SU-DHL-6 (cell line): ENCODE results near the gene FXYD3.
A peak's percentile ranks its signal among the peaks of the same experiment; 100 is the strongest.

Source experiments
- H2AFZ ChIP-seq: fragments of 200-600 bp; sonication (generic); 2 replicates; pipeline ENCODE4 v1.6.1; 2014; ENCODE audit warnings: low read depth, mild to moderate bottlenecking, moderate library complexity, mixed read lengths, antibody characterized with exemption, low read length; ENCODE audit not compliant: severe bottlenecking
- H3F3A ChIP-seq: fragments of 200-600 bp; shearing (Covaris generic); 2 replicates; pipeline ENCODE4 v1.6.0; 2016; ENCODE audit warnings: antibody characterized with exemption, mild to moderate bottlenecking; ENCODE audit not compliant: insufficient read depth
- H3K27ac ChIP-seq: fragments of 200-600 bp; sonication (generic); 2 replicates; pipeline ENCODE4 v1.5.1; 2016; ENCODE audit warnings: low read depth, mild to moderate bottlenecking, low read length, moderate library complexity, mixed read lengths
- H3K27me3 ChIP-seq: fragments of 200-600 bp; sonication (generic), shearing (Covaris generic); 2 replicates; pipeline ENCODE4 v1.6.0; 2014; ENCODE audit warnings: mild to moderate bottlenecking, low read length
- H3K36me3 ChIP-seq: fragments of 200-600 bp; sonication (generic); 2 replicates; pipeline ENCODE4 v1.6.1; 2014; ENCODE audit warnings: mild to moderate bottlenecking, low read length, mixed read lengths
- H3K4me2 ChIP-seq: fragments of 300-600, 200-600 bp; shearing (Covaris generic), sonication (generic); 2 replicates; pipeline ENCODE4 v1.6.0; 2014; ENCODE audit warnings: low read length, low read depth, mild to moderate bottlenecking; ENCODE audit not compliant: poor library complexity, severe bottlenecking
- H3K4me3 ChIP-seq: fragments of 200-600 bp; sonication (generic); 2 replicates; pipeline ENCODE4 v1.5.1; 2014; ENCODE audit warnings: antibody characterized with exemption, low read length, mild to moderate bottlenecking, mixed read lengths; ENCODE audit not compliant: insufficient read depth, poor library complexity, severe bottlenecking
- H3K79me2 ChIP-seq: fragments of 200-600 bp; sonication (generic); 2 replicates; pipeline ENCODE4 v1.6.1; 2014; ENCODE audit warnings: mild to moderate bottlenecking, low read length, moderate library complexity; ENCODE audit not compliant: insufficient read depth
- H3K9ac ChIP-seq: fragments of 200-600 bp; sonication (generic); 2 replicates; pipeline ENCODE4 v1.7.0; 2014; ENCODE audit warnings: mild to moderate bottlenecking, low read length
- H3K9me2 ChIP-seq: fragments of 200-600 bp; sonication (generic); replicated peaks from 2 replicates; pipeline ENCODE4 v1.6.1; 2014; ENCODE audit warnings: low read length; ENCODE audit not compliant: insufficient read depth
- H3K9me3 ChIP-seq: fragments of 200-600 bp; sonication (generic); 2 replicates; pipeline ENCODE4 v1.6.1; 2014; ENCODE audit warnings: low read length, mixed read lengths; ENCODE audit not compliant: insufficient read depth
- H4K20me1 ChIP-seq: fragments of 200-600 bp; sonication (generic); 2 replicates; pipeline ENCODE4 v1.6.1; 2014; ENCODE audit warnings: low read depth, mild to moderate bottlenecking, antibody characterized with exemption, low read length, moderate library complexity, mixed read lengths
- EZH2phosphoT487 ChIP-seq: fragments of 200-600 bp; sonication (generic), shearing (Covaris generic); conservative IDR thresholded peaks from 2 replicates; pipeline ENCODE4 v1.6.1; 2018; ENCODE audit warnings: mild to moderate bottlenecking, antibody characterized with exemption, low read length, moderate library complexity, mixed read lengths
- TF ChIP-seq, protein P1 (sequence below): fragments of 200-600 bp; sonication (generic); IDR thresholded peaks from one replicate; pipeline ENCODE4 v1.5.1; 2017; ENCODE audit warnings: antibody characterized with exemption, mild to moderate bottlenecking, low read length, moderate library complexity; ENCODE audit not compliant: insufficient read depth, poor library complexity, severe bottlenecking

Gene FXYD3

DNA sequence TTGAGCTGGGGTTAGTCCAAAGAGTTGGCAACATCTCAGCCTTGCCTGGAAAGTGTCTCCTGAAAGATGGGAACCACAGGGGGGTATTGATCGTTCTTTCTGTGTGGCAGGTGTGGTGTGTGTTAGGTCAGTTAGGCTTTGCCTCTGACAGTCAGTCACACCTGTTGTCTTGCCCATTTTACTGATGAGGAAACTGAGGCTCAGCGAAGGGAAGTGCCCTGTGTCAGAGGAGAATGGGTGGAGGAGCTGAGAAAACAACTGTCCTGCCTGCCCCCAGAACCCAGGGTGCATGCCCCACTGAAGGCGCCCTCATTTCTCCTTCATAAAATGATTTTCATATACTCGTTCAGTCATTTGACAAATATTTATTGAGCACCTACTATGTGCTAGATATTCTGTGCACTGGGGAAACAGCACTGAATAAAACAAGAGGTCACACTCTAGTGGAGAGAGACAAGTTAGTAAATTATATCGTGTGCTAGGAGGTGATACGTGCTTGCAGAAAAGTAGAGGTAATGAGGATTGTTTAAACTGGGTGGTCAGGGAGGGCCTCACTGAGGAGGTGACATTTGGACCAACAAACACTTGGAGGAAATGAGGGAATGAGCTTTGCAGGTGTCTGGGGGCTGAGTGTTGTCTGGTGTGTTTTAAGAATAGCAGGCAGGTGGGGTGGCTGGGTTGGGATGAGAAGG, 40.5 kb downstream of the FXYD3 start:
- H3K9ac ChIP-seq: peak overlapping the region; percentile 93
- peak overlapping the region; percentile 93 for H3K4me3 ChIP-seq
- no peaks in the 10 kb centered on the region for H3K9me2 ChIP-seq
- peaks cover 30% of the 10 kb centered on the region for H3K79me2 ChIP-seq
- peak overlapping the region; percentile 64 for H3K4me2 ChIP-seq
- H3K9me3 ChIP-seq: no peaks in the 10 kb centered on the region
- no peak overlapping the region for H2AFZ ChIP-seq
- H3F3A ChIP-seq: no peaks in the 10 kb centered on the region
- TF ChIP-seq, protein P1, sequence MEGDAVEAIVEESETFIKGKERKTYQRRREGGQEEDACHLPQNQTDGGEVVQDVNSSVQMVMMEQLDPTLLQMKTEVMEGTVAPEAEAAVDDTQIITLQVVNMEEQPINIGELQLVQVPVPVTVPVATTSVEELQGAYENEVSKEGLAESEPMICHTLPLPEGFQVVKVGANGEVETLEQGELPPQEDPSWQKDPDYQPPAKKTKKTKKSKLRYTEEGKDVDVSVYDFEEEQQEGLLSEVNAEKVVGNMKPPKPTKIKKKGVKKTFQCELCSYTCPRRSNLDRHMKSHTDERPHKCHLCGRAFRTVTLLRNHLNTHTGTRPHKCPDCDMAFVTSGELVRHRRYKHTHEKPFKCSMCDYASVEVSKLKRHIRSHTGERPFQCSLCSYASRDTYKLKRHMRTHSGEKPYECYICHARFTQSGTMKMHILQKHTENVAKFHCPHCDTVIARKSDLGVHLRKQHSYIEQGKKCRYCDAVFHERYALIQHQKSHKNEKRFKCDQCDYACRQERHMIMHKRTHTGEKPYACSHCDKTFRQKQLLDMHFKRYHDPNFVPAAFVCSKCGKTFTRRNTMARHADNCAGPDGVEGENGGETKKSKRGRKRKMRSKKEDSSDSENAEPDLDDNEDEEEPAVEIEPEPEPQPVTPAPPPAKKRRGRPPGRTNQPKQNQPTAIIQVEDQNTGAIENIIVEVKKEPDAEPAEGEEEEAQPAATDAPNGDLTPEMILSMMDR: no peak
- no peak for TF ChIP-seq EZH2phosphoT487
- peak overlapping the region; percentile 69; the same call in 1 of the 2 replicates for H3K27ac ChIP-seq
- H4K20me1 ChIP-seq: no peaks in the 10 kb centered on the region
- H3K27me3 ChIP-seq: no peaks in the 10 kb centered on the region
- peaks cover 20% of the 10 kb centered on the region for H3K36me3 ChIP-seq

DNA sequence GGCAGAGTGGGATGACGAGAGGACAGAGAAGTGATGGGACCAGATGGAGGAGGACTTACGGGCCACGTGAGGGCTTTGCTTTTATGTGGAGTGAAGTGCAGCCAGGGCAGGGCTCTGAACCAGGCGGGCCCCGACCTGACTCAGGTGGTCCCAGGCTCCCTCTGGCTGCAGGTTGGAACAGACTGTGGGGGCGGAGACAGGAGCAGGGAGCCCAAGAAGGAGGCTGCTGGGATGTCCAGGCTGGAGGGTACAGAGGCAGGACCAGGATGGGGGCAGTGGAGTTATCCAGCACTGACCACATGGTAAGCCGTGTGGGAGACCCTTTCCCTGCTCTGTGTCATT, 41.0 kb downstream of the FXYD3 start:
- H2AFZ ChIP-seq: no peak overlapping the region
- H4K20me1 ChIP-seq: no peaks in the 10 kb centered on the region
- no peaks in the 10 kb centered on the region for H3K9me2 ChIP-seq
- H3K79me2 ChIP-seq: peaks cover 30% of the 10 kb centered on the region
- TF ChIP-seq EZH2phosphoT487: no peak
- TF ChIP-seq, protein P1: no peak
- peak overlapping the region; percentile 64 for H3K4me2 ChIP-seq
- 0 out of 2 replicates have a peak overlapping the region, but pooled peaks have one; percentile 93 for H3K9ac ChIP-seq
- H3K27me3 ChIP-seq: no peaks in the 10 kb centered on the region
- no peaks in the 10 kb centered on the region for H3F3A ChIP-seq
- peaks cover 23% of the 10 kb centered on the region for H3K36me3 ChIP-seq
- no peak overlapping the region for H3K4me3 ChIP-seq
- no peaks in the 10 kb centered on the region for H3K9me3 ChIP-seq
- no peak overlapping the region for H3K27ac ChIP-seq

DNA sequence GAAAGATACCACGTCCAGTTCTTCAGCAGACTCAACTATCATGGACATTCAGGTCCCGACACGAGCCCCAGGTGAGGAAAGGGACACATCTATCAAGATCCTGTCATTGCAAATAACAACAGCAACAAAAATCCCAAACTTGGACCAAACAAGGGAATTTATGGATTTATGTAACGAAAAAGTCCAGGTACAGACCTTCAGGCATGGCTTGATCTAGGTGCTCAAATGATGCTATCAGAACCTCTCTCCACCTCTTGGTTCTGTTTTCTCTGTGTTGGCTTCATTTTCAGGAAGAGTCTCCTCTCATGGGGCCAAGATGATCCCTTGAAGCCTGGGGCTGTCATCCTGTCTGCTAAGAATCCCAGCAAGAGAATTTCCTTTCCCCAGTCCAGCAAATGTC, 41.8 kb downstream of the FXYD3 start:
- no peaks in the 10 kb centered on the region for H4K20me1 ChIP-seq
- peaks cover 30% of the 10 kb centered on the region for H3K79me2 ChIP-seq
- no peak overlapping the region for H2AFZ ChIP-seq
- no peaks in the 10 kb centered on the region for H3K9me2 ChIP-seq
- H3K27me3 ChIP-seq: no peaks in the 10 kb centered on the region
- no peak overlapping the region for H3K27ac ChIP-seq
- no peak overlapping the region for H3K9ac ChIP-seq
- H3K9me3 ChIP-seq: no peaks in the 10 kb centered on the region
- no peak overlapping the region for H3K4me3 ChIP-seq
- no peak overlapping the region for H3K4me2 ChIP-seq
- TF ChIP-seq, protein P1: no peak
- TF ChIP-seq EZH2phosphoT487: no peak
- peaks cover 27% of the 10 kb centered on the region for H3K36me3 ChIP-seq
- no peaks in the 10 kb centered on the region for H3F3A ChIP-seq
